Measurements from ENCODE around the gene DCXR. TPM values are rescaled to one million over a fixed set of nuclear protein-coding genes. Genes with fewer than 3 reads are reported as not detected.

DCXR gene
- total RNA-seq, 1 experiment from 2014 or later, result 87.8 TPM

DNA sequence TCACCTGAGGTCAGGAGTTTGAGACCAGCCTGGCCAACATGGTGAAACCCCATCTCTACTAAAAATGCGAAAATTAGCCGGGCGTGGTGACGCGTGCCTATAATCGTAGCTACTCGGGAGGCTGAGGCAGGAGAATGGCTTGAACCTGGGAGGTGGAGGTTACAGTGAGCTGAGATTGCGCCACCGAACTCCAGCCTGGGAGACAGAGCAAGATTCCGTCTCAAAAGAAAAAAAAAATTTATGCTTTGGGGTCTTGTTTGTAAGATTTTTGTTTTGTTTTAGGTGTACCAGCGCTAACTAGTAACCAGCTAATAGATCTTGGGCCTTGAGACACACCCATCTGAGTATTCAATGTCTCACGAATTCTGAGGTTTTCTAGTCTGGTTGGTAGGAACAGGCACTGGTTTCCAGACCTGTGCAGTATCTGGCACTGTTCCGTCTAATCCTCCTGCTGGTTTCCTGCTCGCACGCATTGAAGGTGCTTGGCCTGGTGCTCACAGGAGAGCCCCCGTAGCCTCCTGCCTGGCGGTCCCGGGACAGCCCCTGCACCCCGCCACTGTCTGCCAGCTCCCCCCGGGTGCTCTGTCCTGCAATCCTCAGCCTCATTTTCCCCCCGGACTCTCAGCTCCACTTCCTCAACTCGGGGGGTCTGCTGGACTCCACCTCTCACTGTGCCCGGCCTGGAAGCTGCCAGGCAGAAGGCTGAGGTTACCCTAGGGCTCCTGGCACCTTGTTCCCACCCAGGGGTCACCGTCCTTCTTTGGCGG lies 38.7 kb upstream of the DCXR start:
- H3K4me3 Mint-ChIP-seq (ENCODE audit: low read depth, unreplicated experiment), result no peak overlapping the region
- H3K36me3 Mint-ChIP-seq (ENCODE audit: insufficient read depth, unreplicated experiment), result peaks cover 60% of the 10 kb centered on the region
- BruUV-seq (replicated peaks), result no TSS peak
- H3K27me3 Mint-ChIP-seq (ENCODE audit: unreplicated experiment), result no peaks in the 10 kb centered on the region
- intact Hi-C loops (cut with micrococcal nuclease; ENCODE audit: unreplicated experiment), result no loop called here
- TF ChIP-seq, protein P1, sequence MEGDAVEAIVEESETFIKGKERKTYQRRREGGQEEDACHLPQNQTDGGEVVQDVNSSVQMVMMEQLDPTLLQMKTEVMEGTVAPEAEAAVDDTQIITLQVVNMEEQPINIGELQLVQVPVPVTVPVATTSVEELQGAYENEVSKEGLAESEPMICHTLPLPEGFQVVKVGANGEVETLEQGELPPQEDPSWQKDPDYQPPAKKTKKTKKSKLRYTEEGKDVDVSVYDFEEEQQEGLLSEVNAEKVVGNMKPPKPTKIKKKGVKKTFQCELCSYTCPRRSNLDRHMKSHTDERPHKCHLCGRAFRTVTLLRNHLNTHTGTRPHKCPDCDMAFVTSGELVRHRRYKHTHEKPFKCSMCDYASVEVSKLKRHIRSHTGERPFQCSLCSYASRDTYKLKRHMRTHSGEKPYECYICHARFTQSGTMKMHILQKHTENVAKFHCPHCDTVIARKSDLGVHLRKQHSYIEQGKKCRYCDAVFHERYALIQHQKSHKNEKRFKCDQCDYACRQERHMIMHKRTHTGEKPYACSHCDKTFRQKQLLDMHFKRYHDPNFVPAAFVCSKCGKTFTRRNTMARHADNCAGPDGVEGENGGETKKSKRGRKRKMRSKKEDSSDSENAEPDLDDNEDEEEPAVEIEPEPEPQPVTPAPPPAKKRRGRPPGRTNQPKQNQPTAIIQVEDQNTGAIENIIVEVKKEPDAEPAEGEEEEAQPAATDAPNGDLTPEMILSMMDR (IDR thresholded peaks at IDR 0.05; ENCODE audit: unreplicated experiment), result no peak
- CTCF ChIA-PET, result no interaction called here
- no peaks in the 10 kb centered on the region for H3K4me1 Mint-ChIP-seq (ENCODE audit: low read depth, unreplicated experiment)
- no peaks in the 10 kb centered on the region for H3K9me3 Mint-ChIP-seq (ENCODE audit: low read depth, unreplicated experiment)
- DNase-seq, result no peak
- no peak overlapping the region for H3K27ac Mint-ChIP-seq (ENCODE audit: unreplicated experiment)

DNA sequence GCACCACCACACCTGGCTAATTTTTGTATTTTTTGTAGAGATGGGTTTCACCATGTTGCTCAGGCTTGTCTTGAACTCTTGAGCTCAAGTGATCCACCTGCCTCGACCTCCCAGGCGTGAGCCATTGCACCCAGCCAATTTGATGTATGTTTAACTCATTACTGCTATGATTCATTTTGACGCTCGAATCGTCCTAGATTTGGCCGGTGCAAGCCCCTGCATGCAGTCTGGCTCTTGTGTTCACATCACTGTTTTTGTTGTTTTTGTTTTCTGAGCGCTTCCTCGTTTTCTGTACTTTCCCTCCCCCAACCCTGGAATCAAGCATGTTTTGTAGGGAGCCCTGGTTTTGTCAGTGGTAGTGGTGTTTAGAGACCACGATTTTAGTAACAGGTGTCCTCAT lies 35.9 kb upstream of the DCXR start:
- H3K4me3 Mint-ChIP-seq (ENCODE audit: low read depth, unreplicated experiment), result no peak overlapping the region
- DNase-seq, result no peak
- no peaks in the 10 kb centered on the region for H3K9me3 Mint-ChIP-seq (ENCODE audit: low read depth, unreplicated experiment)
- no TSS peak for BruUV-seq (replicated peaks)
- H3K36me3 Mint-ChIP-seq (ENCODE audit: insufficient read depth, unreplicated experiment), result peaks cover 36% of the 10 kb centered on the region
- H3K4me1 Mint-ChIP-seq (ENCODE audit: low read depth, unreplicated experiment), result no peaks in the 10 kb centered on the region
- intact Hi-C loops (cut with micrococcal nuclease; ENCODE audit: unreplicated experiment), result no loop called here
- no peaks in the 10 kb centered on the region for H3K27me3 Mint-ChIP-seq (ENCODE audit: unreplicated experiment)
- TF ChIP-seq, protein P1 (IDR thresholded peaks at IDR 0.05; ENCODE audit: unreplicated experiment), result no peak
- no peak overlapping the region for H3K27ac Mint-ChIP-seq (ENCODE audit: unreplicated experiment)
- CTCF ChIA-PET, result interaction anchor here (0.6 to 0.7 kb wide), 2 partner anchors 17 to 33 kb away, joined by 3 to 4 read pairs; no protein-coding TSS in a partner anchor

DNA sequence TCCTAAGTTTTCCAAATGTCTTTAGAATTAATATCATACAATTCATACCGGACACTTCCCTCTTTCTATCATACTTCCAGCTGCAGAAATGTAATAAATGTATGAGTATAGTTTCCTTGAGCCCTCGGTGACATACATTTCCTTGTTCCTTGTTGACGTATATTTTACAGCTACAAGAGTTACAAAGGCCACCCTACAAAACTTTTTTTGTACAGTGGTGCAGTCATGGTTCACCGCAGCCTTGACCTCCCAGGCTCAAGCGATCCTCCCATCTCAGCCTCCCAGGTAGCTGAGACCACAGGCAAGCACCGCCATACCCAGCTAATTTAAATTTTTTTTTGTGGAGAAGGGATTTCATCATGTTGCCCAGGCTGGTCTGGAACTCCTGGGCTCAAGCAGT lies 35.3 kb upstream of the DCXR start:
- no peaks in the 10 kb centered on the region for H3K9me3 Mint-ChIP-seq (ENCODE audit: low read depth, unreplicated experiment)
- no peaks in the 10 kb centered on the region for H3K27me3 Mint-ChIP-seq (ENCODE audit: unreplicated experiment)
- intact Hi-C loops (cut with micrococcal nuclease; ENCODE audit: unreplicated experiment), result no loop called here
- DNase-seq, result no peak
- BruUV-seq (replicated peaks), result no TSS peak
- no peaks in the 10 kb centered on the region for H3K4me1 Mint-ChIP-seq (ENCODE audit: low read depth, unreplicated experiment)
- TF ChIP-seq, protein P1 (IDR thresholded peaks at IDR 0.05; ENCODE audit: unreplicated experiment), result no peak
- H3K4me3 Mint-ChIP-seq (ENCODE audit: low read depth, unreplicated experiment), result no peak overlapping the region
- CTCF ChIA-PET, result interaction anchor here (0.7 kb wide), 1 partner anchor 33 kb away, joined by 3 read pairs; no protein-coding TSS in a partner anchor
- H3K27ac Mint-ChIP-seq (ENCODE audit: unreplicated experiment), result no peak overlapping the region
- peaks cover 30% of the 10 kb centered on the region for H3K36me3 Mint-ChIP-seq (ENCODE audit: insufficient read depth, unreplicated experiment)

DNA sequence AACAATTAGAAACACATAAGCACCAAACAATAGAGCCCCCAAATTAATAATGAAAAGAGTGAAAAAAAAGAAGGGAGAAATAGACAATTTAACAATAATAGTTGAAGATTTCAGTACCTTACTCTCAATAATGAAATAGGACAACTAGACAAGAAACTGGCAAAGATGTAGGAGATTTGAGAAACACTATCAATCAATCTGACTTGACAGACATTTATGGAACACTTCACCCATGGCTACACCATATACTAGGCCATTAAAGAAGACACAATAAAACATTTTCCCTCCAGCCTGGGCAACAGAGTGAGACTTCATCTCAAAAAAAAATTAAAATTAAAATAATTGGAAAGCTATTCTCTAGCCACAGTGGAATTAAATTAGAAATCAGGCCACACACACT lies 33.1 kb upstream of the DCXR start:
- BruUV-seq (replicated peaks), result no TSS peak
- DNase-seq, result no peak
- CTCF ChIA-PET, result no interaction called here
- TF ChIP-seq, protein P1 (IDR thresholded peaks at IDR 0.05; ENCODE audit: unreplicated experiment), result no peak
- Mint-ChIP-seq H3K27ac (ENCODE audit: unreplicated experiment) (no peak overlapping the region), H3K9me3 (ENCODE audit: low read depth, unreplicated experiment) (no peaks in the 10 kb centered on the region), H3K4me1 (ENCODE audit: low read depth, unreplicated experiment) (no peaks in the 10 kb centered on the region), H3K36me3 (ENCODE audit: insufficient read depth, unreplicated experiment) (peaks cover 20% of the 10 kb centered on the region), H3K4me3 (ENCODE audit: low read depth, unreplicated experiment) (no peak overlapping the region), H3K27me3 (ENCODE audit: unreplicated experiment) (no peaks in the 10 kb centered on the region)
- intact Hi-C loops (cut with micrococcal nuclease; ENCODE audit: unreplicated experiment), result no loop called here
